GM19452 (cell line): Measurements from ENCODE around the gene KRTAP9-6.
"Not testable (repeated sequence)": the region's sequence is repeated elsewhere in the genome, so short reads cannot be mapped to it uniquely, and the experiment has no call there.

Experiments
- ATAC-seq: cut with Tn5 transposase; IDR thresholded peaks from one replicate; pipeline ENCODE4 v1.9.1; 2021; ENCODE audit not compliant: unreplicated experiment

KRTAP9-6 gene

GRCh38 chr17:41265078-41265477 lies at the start of gene KRTAP9-6:
Gene KRTAP9-6 (plus strand): TSS chr17:41265378. CDS start chr17:41265378, 0 bp downstream.
- no peak for ATAC-seq

- no peak for ATAC-seq
Observed at GRCh38 chr17:41215681-41216080, 49.5 kb upstream of the KRTAP9-6 start.

GRCh38 chr17:41223821-41224220 lies 41.4 kb upstream of the KRTAP9-6 start:
- ATAC-seq = no peak

- no peak for ATAC-seq
Observed at GRCh38 chr17:41226051-41226450, 39.1 kb upstream of the KRTAP9-6 start.

- not testable (repeated sequence) for ATAC-seq
Observed at GRCh38 chr17:41226598-41227095, 38.5 kb upstream of the KRTAP9-6 start, which contains the start of gene KRTAP9-2. Gene KRTAP9-2 (plus strand): TSS chr17:41226648. CDS start chr17:41226655, 7 bp downstream.

- ATAC-seq = no peak
Observed at GRCh38 chr17:41230094-41230493, 35.1 kb upstream of the KRTAP9-6 start.

- no peak for ATAC-seq
Observed at GRCh38 chr17:41231731-41232130, 33.4 kb upstream of the KRTAP9-6 start.

- ATAC-seq = not testable (repeated sequence)
Observed at GRCh38 chr17:41232399-41233105, 32.6 kb upstream of the KRTAP9-6 start, which contains the start of gene KRTAP9-3. Gene KRTAP9-3 (plus strand): TSS chr17:41232449. CDS start chr17:41232502, 53 bp downstream.

GRCh38 chr17:41237116-41237515 lies 28.1 kb upstream of the KRTAP9-6 start:
- not testable (repeated sequence) for ATAC-seq

GRCh38 chr17:41237949-41238437 lies 27.2 kb upstream of the KRTAP9-6 start, which contains the start of gene KRTAP9-8:
Gene KRTAP9-8 (plus strand): TSS chr17:41237999. CDS start chr17:41238052, 53 bp downstream.
- not testable (repeated sequence) for ATAC-seq

- ATAC-seq = not testable (repeated sequence)
Observed at GRCh38 chr17:41246995-41247787, 18.0 kb upstream of the KRTAP9-6 start.

- not testable (repeated sequence) for ATAC-seq
Observed at GRCh38 chr17:41249637-41250240, 15.4 kb upstream of the KRTAP9-6 start, which contains the start of gene KRTAP9-4. Gene KRTAP9-4 (plus strand): TSS chr17:41249687. CDS start chr17:41249721, 34 bp downstream.

- ATAC-seq = no peak
Observed at GRCh38 chr17:41251261-41251660, 13.9 kb upstream of the KRTAP9-6 start.

GRCh38 chr17:41254861-41255260 lies 10.3 kb upstream of the KRTAP9-6 start:
- ATAC-seq = no peak

- not testable (repeated sequence) for ATAC-seq
Observed at GRCh38 chr17:41255381-41256290, 9.5 kb upstream of the KRTAP9-6 start, which contains the start of gene KRTAP9-9. Gene KRTAP9-9 (plus strand): TSS chr17:41255384.

- ATAC-seq = no peak
Observed at GRCh38 chr17:41256291-41256685, 8.9 kb upstream of the KRTAP9-6 start.

GRCh38 chr17:41258406-41258805 lies 6.8 kb upstream of the KRTAP9-6 start:
- ATAC-seq = no peak

GRCh38 chr17:41263212-41263611 lies 2.0 kb upstream of the KRTAP9-6 start:
- ATAC-seq = no peak

GRCh38 chr17:41264599-41264998 lies 579 bp upstream of the KRTAP9-6 start:
- no peak for ATAC-seq

GRCh38 chr17:41267711-41268110 lies 2.5 kb downstream of the KRTAP9-6 start:
- no peak for ATAC-seq
